ENCODE data around the gene FOXN1.

The FOXN1 gene

DNA sequence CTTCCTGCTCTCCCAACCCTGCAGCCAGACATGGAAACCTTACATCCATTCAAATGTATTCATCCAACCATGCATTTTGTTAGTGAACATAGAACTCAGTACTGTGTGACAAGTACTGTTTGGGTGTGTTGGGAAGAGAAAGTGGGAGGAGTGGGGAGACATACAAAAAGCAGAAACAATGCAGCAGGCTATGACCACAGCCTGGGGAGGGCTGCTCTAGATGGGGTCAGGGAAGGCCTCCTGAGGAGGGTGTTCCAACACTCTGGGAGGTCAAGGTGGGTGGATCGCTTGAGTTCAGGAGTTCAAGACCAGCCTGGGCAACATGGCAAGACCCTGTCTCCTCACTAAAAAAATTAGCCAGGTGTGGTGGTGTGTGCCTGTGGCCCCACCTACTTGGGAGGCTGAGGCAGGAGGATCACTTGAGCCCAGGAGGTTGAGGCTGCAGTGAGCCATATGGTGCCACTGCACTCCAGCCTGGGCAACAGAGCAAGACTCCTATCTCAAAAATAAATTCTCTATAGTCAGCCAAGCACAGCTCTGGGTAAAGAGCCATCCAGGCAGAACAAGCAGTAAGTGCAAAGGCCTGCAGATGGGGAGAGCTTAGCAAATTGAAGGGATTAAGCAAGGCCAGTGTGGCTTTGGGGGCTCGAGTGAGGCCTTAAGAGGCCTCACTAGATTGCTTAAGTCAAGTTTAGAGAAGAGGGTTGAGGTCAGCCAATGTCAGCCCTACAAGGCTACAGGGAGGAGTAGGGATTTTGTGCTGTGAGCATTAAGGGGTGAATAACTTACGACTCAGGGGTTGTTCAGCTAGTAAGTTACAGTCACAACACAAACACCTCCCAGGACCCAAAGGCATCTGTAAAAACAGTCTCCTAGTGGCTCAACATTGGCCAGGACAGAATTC lies 27.2 kb upstream of the FOXN1 start:
- no peak for DNase-seq (ENCODE audit: low read depth)

DNA sequence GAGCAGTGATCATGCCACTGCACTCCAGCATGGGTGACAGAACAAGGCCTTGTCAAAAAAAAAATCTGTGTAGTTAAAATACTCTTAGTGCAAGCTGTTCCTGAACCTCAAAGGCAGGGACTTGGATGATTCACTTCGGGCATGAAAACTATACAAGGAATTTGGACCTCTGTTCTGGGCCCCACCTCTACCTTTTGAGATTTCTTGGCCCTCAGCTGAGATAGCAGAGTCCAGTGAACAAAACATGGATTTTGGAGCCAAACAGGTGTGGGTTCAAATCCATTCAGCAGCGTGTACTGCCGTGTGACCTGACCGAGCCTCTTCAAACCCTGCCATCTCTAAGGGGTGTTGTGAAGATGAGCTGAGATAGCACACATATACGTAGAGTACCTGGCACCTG lies 25.9 kb upstream of the FOXN1 start:
- DNase-seq (ENCODE audit: low read depth), result no peak

DNA sequence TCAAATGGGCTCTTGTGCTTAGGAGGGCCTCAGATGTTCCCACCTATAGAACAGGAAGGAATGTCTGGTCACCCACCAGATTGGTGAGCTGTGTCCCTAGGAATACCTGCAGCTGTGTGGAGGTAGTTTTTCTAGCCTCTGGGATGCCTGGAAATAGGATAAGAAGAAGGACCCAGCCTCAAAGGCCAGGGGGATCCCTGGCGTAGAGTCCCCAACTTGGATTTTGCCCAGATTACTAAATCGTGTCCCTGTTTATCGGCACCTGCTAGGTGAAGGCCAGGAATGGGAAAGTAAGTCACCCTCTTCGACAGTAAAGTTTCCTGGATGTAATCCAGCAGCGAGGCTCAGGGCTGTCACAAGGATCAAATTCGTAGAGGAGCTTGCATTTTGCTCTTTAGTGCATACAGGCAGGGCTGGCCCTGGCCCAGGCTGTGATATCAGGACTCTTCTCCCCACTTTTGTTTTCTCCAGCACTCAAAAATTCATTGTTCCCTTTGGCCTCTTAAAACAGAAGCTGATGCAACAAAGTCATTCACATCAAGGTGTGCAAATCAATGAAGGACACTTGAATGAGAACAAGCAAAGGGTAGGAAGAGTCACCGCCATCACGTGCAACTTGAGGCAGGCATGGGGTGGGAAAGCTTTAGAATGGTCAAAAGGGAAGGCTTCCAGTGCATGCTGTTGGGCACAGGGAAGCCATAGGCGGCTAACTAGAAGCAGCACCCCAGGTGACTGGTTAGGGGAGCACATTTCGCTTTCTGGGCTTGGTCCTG lies 25.2 kb upstream of the FOXN1 start:
- DNase-seq (ENCODE audit: low read depth), result no peak

DNA sequence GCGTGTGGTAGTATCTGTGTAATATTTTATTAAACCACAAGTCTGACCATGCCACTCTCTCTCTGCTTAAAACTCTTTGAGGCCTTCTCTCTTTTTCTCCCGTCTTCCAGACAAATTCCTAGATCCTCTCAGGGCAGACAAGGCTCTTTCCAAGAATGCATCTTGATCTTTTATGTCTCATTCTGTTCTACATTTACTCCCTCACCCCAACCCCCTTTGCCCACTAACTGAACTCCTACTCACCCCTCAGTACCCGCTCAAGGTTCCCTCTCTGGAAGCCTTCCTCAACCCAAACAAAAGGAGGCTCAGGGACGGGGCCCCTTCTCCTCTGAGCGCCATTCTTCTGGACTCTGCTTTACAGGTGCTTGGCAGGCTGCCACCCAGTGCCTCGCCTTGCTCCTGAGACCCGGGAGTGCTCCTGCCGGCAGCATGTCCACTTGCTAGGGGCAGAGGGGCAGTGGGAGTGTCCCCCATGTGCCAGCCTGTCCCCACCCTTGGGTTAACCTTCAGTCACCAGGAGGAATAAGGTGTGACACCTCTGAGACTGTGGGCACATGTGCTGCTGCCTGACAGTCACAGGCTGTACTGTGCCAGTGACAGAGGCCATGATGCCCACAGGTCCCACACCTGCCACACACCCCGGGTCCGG lies 23.5 kb upstream of the FOXN1 start:
- DNase-seq (ENCODE audit: low read depth), result no peak

DNA sequence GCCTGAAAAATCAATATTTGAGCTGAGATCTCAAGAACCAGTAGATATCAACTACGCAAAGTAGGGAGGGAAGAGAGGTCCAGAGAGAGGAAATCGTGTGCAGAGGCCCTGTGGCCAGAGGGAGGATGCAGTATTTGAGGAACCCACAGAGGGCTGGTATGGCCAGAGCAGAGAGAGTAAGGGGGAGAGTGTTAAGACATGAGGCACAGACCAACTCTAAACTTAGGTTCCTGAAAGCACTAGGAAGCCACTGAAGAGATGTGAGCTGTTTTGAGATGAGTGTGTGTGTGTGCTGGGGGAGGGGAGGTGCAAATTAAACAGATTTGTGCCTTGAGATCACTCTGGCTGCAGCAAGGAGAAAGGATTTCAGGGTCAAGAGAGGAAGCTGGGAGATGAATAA lies 21.9 kb upstream of the FOXN1 start:
- DNase-seq (ENCODE audit: low read depth), result no peak

DNA sequence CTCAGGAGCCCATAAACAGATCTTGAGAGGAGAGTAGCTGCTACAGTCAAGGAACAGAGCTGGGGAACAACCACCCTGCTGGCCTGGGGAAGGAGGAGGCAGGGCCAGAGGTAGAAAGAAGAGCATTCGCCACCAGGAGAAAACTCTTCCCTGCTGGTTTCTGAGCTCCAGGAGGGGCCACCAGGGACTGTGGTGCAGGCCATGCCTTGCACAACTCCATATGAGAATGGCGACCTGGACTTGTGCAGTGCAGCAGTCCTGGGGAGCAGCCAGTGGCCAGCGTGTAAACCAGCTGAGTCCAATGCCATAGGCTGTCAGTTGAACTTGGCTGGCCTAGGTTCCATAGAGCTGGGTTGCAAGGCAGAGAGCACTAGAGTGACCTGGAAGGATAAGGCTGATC lies 21.1 kb upstream of the FOXN1 start:
- no peak for DNase-seq (ENCODE audit: low read depth)

DNA sequence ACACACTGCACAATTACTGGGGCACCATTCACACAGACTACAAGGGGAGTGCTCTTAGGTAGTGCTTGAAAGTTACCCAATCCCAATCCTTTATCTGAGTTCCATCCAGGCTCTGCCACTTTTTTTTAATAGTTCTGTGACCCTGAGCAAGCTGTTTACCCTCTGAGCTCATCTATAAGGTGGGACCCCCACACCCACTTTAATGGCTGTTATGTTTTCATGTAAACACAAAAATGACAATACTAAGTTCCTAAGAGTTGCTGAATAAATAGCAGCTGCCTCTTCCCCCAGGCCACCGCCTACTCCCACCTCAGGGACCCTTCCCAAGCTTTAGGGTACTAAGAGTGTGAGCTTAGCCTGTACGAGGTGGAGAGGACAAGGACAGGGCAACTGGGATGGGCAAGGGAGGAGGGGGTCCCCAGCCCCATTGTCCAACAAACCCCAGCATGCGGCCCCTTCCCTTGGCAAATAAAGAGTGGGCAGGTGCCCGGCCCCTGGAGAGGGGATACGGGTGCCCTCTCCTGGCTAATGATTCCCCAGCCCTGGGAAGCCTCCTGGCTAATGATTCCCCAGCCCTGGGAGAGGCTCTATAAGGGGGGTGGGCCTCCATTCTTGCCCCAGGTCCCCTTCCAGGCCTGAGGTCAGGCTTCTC lies 18.1 kb upstream of the FOXN1 start:
- DNase-seq (ENCODE audit: low read depth), result no peak

DNA sequence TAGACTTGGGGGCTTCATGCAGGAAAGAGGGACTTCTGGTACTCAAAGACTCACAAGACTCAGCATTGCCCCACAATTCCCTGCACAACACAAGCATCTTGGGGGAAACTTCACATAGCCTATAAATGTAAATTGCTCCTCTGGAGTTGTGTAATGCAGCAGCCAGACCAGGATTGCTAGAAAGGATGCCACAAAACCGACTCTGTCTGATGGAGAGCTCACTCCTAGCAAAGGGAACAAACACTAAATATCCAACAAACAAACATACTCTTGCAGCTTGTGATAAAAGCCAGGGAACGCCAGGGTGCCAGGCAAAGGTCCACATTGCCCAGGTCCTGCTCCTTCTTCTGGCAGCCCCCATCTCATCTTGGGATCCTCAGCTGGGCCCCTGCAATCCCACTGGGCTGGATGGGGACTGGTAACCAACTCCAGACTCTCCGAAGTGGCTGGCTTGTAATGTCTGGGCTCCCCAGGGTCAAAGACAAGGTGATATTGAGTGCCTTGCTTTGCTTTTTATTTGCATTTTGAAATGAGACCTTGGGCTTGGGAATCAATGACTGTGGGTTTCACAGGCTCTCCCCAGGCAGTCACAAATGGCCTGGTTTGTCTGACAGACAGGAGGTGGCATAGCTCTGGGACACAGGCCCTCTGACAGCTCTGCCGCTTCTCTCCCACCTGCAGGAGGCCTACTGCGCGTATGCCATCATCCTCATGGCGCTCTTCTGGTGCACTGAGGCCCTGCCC lies 17.4 kb upstream of the FOXN1 start:
- DNase-seq (ENCODE audit: low read depth), result no peak

DNA sequence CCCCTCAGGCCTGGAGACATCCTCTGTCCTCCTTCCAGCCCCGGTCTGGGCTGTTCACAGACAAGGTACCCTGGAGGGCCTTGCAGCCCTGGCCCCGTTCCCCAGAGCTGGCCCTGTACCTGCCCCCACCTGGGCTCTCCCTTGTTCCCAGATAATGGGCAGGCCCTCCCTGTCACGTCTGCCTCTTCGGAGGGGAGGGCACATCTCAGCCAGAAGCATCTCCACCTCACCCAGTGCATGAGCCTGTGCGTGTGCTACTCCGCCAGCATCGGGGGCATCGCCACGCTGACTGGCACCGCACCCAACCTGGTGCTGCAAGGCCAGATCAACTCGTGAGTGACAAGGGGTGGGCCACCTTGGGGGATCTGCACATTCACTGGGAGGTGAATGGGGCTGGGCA lies 14.9 kb upstream of the FOXN1 start:
- DNase-seq (ENCODE audit: low read depth), result no peak

DNA sequence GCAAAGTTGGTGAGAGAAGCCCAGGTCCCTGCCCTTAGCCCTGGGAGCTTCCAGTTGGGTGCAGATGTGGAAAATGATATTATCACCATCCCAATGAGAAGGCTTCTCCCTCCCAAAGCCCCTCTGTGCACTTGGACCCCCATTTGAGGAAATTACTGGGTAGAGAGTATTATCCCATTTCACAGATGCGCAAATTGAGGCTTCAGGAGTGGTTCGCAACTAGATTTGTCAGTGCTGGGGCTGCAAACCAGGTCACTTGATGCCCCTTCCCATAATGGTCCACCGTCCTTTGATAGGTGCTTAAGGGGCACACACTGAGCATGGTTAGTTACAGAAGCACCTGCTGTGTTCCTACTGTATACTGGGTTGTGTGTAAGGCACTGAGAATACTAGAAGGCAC lies 14.3 kb upstream of the FOXN1 start:
- no peak for DNase-seq (ENCODE audit: low read depth)

DNA sequence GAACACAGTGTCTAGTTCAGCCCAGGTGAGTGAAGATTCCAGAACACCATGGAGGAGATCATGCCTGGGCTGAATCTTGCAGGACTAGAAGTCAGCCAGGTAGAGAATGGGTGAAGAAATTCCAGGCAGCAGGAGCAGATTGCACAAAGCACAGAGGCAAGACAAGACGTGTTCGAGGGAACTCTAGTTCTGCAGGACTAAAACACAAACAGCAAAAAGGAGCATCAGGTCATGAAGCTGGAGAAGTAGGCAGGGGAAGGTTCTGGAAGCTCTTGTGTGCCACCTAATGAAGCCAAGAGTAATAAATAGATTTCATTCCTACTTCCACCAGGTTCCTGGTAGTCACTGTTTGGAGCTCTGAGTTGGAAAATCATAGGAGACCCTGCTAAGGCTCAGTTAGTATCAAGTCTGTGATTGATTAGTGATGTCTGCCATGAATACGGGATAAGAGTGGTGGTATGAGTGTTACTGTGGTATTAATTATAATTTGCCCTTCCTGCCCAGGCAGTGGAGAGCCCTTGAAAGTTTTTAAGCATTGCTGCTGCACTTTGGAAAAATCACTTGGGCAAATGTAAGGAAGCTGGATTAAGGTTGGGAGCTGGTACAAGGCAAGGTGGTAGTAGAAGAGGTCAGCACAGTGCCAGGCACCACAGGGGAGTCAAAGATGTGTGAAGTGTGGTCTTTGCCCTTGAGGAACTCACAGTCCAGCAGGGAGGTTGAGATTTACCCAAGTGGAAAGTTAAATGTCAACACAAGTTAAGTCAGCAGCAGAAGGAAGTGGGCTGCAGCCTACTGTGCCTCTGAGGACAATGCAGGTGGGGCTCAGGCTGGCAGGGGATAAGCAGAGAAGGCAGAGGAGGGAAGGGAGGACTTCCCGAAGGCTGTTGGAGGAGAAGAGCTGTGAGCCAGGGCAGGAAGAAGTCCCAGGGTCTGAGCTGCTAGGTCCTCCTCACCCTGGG lies 13.5 kb upstream of the FOXN1 start:
- DNase-seq (ENCODE audit: low read depth), result no peak

DNA sequence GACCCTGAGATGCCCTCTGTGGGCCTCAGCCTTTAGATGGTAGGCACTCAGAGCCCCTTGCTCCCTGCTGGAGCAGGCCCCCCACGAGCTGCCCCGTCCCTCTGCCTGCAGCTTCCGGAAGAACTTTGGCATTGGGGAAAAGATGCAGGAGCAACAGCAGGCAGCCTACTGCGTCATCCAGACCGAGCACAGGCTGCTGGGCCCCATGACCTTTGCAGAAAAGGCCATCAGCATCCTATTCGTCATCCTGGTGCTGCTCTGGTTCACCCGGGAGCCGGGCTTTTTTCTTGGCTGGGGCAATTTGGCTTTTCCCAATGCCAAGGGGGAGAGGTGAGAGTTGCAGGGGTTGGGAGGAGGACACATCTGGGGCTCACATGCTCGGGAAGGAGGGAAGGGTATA lies 12.7 kb upstream of the FOXN1 start:
- DNase-seq (ENCODE audit: low read depth), result peak; percentile 2

DNA sequence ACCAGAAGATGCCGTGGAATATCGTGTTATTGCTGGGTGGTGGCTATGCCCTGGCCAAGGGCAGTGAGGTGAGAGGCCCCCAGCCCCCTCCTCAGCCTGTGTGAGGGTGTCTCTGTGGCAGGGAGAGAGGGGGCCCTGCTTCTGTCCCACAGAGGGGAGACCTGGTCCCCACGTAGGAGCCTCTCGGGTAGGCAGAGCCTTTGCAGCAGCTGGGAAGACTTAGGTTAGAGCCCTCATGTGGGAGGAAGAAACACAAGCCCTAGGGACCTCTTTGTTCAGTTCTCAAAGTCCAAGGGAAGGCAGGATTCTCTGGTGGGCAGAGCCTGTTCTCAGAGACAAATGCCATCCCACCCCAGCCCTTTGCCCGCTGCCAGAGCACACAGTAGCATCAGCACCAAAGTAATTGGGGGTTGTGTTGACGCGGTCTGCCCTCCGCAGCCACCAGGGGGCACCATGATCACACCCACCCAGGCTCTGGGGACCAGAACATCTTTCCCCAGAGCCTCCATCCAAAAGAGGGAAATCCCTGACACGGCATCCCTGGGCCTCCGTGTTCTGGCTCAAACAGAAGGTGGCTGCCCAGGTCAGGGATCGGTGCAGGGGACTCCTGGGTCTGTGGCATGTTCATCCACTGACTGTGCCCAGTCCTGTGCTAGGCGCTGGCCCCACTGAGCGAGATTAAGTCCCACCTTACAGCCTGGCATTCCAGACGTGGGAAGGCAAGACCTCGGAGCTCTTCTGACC lies 11.5 kb upstream of the FOXN1 start:
- DNase-seq (ENCODE audit: low read depth), result peak; percentile 40

DNA sequence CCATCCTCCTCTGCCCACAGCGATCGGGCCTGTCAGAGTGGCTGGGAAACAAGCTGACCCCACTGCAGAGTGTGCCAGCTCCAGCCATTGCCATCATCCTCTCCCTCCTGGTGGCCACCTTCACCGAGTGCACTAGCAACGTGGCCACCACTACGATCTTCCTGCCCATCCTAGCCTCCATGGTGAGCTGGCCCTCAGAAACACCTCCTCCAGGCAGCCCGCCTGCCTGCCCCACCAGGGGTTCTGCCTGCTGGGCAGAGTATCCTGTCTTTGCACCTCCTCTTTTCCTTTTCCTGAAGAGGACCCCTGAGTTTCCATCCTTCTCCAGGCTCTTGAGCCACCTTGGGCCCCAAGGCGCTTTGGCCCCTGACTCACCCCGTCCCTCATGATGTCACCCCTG lies 10.5 kb upstream of the FOXN1 start:
- DNase-seq (ENCODE audit: low read depth), result no peak

DNA sequence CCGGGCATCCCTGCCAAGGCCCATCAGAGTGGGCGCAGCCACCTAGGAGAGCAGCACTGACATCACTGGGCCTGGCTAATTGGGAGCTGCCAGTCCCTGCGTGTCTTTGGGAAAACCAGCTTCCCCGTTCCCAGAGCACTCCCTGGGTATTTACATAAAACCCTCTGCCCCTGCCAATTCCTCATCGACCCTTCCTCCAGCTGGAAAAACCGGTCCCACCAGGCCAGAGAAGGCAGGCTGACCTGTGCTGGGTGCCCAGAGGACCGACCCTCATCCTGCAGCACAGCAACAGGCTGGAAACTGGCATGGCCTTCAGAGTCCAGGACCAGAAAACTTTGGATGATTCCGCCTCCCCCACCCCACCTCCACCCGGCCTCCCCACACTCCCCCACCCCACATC lies 8.2 kb upstream of the FOXN1 start:
- DNase-seq (ENCODE audit: low read depth), result no peak

DNA sequence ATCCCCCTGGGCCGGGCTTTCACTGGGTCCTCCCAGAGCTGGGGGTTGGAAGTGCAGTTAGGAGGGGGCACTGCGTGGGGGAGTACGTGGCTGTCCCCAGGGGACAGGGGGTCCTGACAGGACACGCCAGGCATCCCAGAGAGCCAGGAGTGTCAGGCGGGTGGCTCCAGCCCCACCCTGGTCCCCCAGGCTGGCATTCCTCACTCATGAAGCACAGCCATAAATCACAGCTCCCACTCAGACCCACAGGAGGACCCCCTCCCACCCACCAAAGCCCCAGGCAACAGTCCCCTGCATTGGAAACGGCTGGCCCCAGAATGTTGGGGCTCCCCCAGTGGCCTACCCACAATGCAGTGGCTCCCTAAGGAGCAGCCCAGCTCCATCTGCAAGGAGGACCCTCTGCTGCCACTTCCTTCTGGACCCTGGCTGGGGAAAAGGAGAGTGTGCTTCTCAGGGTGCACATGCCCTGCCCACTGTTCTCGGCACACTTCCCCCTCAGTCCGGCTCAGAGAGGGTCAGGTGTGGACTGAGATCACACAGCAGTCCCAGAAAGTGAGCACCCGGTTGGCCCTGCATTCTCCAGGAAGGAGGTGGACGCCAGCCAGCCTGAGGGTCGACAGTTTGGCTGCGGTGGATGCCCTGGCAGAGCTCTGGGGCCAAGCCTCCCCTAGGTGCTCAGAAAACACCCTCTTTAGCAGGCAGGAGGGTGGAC lies 7.3 kb upstream of the FOXN1 start:
- no peak for DNase-seq (ENCODE audit: low read depth)

DNA sequence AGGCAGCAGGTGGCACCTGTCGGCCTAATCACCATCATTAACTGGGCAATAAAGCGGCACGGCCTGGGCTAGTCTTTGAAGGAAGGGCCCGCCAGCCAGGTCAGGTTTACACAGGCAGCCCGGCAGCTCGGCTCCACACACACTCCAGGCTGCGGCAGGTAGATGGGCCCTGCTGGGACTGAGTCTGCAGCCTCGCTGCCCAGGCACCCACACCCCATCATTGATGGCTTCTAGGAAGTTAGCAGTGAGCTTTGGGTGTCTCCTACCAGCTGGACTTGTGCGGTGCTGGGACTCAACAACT lies 6.8 kb upstream of the FOXN1 start:
- no peak for DNase-seq (ENCODE audit: low read depth)

DNA sequence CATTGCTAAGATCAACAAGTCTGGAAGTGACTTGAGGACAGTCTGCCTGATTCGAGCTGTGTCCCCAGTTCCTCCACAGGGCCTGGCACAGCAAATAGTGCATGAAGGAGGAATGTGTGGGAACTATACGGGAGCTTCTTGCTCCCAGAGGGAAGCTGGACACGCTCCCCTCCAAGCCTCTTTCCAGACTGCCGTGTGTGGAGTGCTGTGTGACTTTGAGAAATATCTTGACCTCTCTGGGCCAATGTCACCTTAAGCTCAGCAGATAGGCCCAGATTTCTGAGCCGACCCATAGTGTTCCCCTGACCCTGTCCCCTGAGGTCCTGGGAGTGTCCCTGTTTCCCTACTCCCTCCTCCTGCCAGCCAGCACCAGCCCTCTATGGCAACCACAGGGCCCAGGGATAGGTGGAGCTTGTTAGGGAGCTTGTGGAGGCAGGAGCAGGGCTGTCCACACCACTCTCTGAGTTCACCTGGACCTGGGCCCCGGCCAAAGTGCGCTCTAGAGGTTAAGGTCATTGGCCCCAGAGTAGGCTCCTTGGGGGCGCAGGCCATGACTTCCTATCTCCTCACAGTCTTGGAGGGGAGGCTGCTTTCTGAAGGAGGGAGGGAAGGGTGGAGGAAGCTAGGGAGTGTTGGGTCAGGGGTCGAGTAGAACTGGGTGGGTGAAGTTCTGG lies 6.3 kb upstream of the FOXN1 start:
- DNase-seq (ENCODE audit: low read depth), result no peak

All from GM04504 (cell line).